NCI-H1417 treated with DMSO at 0.1 percent for 48 hours (cell line): ENCODE results near the gene MLLT6.

ENCODE experiments used
- DNase-seq: peaks from one replicate; lab custom pipeline; 2025; lab: John Stamatoyannopoulos, UW

MLLT6 gene

GRCh38 chr17:38704606-38705522 lies at the start of gene MLLT6:
TSS of gene MLLT6 (plus strand) at chr17:38705273. CDS start at chr17:38705633, 360 bp downstream.
- DNase-seq = no peak

GRCh38 chr17:38656959-38657823 lies 47.9 kb upstream of the MLLT6 start:
- no peak for DNase-seq

- no peak for DNase-seq
Measured at GRCh38 chr17:38657824-38658740, 47.0 kb upstream of the MLLT6 start.

- no peak for DNase-seq
Measured at GRCh38 chr17:38658741-38659345, 46.2 kb upstream of the MLLT6 start.

- no peak for DNase-seq
Measured at GRCh38 chr17:38659415-38659814, 45.7 kb upstream of the MLLT6 start.

- DNase-seq = no peak
Measured at GRCh38 chr17:38660097-38661025, 44.7 kb upstream of the MLLT6 start.

GRCh38 chr17:38663125-38663751 lies 41.8 kb upstream of the MLLT6 start:
- DNase-seq = peak; percentile 41

- no peak for DNase-seq
Measured at GRCh38 chr17:38663964-38664644, 41.0 kb upstream of the MLLT6 start.

GRCh38 chr17:38667099-38667786 lies 37.8 kb upstream of the MLLT6 start:
- DNase-seq = peak; percentile 8

GRCh38 chr17:38667787-38668122 lies 37.3 kb upstream of the MLLT6 start:
- no peak for DNase-seq

- DNase-seq = no peak
Measured at GRCh38 chr17:38669520-38669919, 35.6 kb upstream of the MLLT6 start.

- DNase-seq = no peak
Measured at GRCh38 chr17:38671939-38672720, 32.9 kb upstream of the MLLT6 start.

GRCh38 chr17:38672788-38673706 lies 32.0 kb upstream of the MLLT6 start:
- DNase-seq = no peak

- DNase-seq = no peak
Measured at GRCh38 chr17:38673707-38674013, 31.4 kb upstream of the MLLT6 start.

- DNase-seq = no peak
Measured at GRCh38 chr17:38674014-38674748, 30.9 kb upstream of the MLLT6 start.
